HG03103 (cell line): ENCODE results near the gene KCNC1.

Experiments used
- ATAC-seq: cut with Tn5 transposase; IDR thresholded peaks from one replicate; pipeline ENCODE4 v1.9.1; 2021; ENCODE audit warnings: low read depth; ENCODE audit not compliant: unreplicated experiment

Gene KCNC1

GRCh38 chr11:17811352-17811751 lies 76.8 kb downstream of the KCNC1 start:
- ATAC-seq, result no peak

GRCh38 chr11:17812091-17812864 lies 77.7 kb downstream of the KCNC1 start:
- no peak for ATAC-seq

DNA sequence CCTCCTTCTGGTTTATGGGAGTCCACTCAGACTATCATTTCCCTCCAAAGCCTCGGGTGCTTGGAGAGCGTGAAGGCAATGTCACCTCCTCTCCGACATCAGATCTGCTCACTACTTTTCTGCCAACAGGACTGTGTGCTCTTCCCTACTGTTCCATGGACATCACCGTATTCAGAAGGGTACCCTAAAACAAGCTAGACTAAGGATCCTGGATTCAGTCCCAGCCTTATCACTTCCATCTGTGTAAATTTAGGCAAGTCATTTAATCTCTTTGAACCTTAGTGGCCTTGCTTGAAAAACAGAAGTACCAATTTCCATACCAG lies 78.2 kb downstream of the KCNC1 start:
- ATAC-seq, result no peak

DNA sequence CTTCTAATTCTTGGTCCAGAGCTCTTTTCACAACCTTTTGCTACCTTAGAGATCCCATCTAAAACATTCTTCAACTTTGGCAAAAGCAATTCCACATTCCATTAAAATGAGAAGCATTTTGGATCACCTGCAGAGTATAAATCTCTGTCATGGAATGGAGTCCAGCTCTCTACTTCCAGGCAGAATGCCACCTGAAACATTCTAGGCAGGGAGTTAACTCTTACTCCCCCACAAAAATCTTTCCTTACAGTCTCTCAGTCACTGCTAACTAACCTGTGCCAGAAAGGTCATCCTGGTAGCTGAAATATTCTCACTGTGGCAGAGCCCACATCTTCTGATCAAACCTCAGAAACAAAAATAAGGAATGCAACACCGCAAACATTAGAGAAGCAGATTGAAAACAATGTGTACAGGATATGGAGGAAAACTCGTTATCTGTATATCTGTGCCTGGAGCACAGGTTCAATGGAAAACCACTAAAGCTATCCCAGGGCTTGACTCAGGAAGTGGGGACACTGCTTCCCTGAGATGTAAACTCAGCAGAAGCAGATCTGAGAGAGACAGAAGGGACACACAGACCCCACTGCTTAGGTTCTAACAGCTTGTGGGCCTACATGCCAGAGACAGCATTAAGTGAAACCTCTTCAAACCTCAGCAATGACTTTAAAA lies 78.9 kb downstream of the KCNC1 start:
- no peak for ATAC-seq

GRCh38 chr11:17814546-17814945 lies 80.0 kb downstream of the KCNC1 start:
- ATAC-seq, result no peak

DNA sequence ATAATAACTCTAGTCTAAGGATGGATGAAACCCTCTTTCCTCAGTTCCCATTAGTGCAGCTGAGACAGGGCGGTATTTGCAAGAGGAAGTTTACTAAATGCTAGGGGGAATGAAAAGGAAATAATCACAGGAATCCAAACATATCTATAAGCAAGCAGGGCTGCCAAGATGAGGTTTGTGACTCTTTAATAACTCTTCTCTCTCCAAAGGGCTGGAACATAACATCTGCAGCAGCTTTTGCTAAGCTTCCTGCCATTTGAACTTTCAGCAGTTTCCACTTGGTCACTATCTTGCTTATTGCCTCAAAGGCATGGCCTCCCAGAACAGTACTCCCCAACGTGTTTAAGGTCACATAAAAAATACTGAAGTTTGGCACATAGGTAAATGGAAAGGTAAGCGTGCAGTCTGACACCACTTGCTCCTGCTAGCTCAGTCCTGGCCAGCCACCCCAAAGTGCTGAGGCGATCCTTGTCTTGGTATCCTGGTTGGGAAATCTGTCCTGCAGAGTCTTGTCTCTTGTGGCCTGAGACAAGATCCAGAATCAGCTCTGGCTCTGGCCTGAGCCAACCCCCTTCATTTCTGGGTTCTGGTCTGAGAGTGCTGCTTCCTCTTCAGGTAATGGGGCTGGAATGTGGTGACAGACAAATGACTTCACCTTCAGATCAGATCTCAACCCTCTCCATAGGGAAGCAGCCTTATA lies 81.8 kb downstream of the KCNC1 start:
- ATAC-seq, result no peak

- ATAC-seq, result no peak
Measured at GRCh38 chr11:17821648-17822400, 87.2 kb downstream of the KCNC1 start.

GRCh38 chr11:17822401-17822781 lies 87.8 kb downstream of the KCNC1 start:
- ATAC-seq, result no peak

DNA sequence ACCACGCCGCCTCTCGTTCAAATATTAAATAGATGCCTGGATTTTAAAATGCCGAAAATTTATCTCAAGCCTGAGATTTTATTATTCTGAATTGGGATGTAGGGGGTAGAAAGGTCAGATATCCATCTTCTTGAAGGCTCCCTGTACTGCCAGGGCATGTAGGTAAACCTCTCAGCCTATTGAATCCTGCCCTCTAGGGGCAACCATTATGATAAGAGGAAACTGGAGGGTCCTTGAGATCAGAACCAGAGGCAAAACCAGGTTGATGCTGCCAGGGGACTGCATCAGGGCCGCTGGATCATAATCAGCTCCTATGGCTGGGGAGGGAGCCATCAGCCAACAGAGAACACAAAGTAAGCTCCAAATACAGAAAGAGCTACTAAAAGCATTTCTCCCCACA lies 92.4 kb downstream of the KCNC1 start:
- no peak for ATAC-seq

DNA sequence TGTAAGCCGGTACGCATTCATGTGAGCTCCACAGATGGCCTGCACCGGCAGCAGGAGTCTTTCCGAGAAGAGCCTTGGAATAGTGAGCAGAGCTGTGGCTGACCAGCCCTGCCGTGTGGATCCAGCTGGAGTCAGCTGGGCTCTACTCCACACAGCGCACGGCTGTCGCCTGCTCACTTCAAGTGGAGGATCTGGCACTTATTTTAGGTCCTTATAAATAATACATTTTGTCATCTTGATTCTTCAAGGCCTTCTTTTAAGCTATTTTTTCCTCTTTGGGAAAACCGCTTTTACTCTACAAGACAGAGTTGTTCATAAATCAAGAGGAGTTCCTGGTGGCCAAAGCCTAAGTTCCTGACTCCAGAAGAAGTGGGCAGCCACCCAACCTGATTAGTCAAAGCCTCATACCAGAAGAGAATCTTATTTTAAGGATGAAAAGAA lies 93.8 kb downstream of the KCNC1 start:
- no peak for ATAC-seq

- ATAC-seq, result no peak
Measured at GRCh38 chr11:17831228-17831627, 96.6 kb downstream of the KCNC1 start.

DNA sequence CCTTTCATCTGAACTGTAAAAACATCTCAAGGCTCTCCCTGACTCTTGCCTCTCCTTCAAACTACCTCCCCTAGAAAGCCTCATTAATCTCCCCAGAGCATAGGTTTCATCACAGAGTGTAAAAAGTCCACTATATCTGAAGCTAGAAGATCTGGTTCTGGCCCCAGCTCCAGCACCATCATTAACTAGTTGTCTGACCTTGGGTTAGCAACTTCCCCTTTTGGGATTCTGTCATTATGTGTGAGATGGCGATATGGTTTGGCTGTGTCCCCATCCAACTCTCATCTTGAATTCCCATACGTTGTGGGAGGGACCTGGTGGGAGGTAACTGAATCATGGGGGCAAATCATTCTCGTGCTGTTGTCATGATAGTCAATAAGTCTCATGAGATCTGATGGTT lies 97.3 kb downstream of the KCNC1 start:
- no peak for ATAC-seq
